ENCODE measurements around the gene MVK.

The MVK gene

GRCh38 chr12:109606320-109607028 is 32.9 kb downstream of the MVK start:
- no peak overlapping the region for H3K4me3 ChIP-seq (ENCODE audit: control insufficient read depth, low read depth, low read length)
- no peak for DNase-seq (ENCODE audit: low read depth)
- TF ChIP-seq, protein P1, sequence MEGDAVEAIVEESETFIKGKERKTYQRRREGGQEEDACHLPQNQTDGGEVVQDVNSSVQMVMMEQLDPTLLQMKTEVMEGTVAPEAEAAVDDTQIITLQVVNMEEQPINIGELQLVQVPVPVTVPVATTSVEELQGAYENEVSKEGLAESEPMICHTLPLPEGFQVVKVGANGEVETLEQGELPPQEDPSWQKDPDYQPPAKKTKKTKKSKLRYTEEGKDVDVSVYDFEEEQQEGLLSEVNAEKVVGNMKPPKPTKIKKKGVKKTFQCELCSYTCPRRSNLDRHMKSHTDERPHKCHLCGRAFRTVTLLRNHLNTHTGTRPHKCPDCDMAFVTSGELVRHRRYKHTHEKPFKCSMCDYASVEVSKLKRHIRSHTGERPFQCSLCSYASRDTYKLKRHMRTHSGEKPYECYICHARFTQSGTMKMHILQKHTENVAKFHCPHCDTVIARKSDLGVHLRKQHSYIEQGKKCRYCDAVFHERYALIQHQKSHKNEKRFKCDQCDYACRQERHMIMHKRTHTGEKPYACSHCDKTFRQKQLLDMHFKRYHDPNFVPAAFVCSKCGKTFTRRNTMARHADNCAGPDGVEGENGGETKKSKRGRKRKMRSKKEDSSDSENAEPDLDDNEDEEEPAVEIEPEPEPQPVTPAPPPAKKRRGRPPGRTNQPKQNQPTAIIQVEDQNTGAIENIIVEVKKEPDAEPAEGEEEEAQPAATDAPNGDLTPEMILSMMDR (IDR thresholded peaks at IDR 0.05; ENCODE audit: control insufficient read depth, insufficient read depth, low read depth, low read length, missing control alignments) = no peak

DNA sequence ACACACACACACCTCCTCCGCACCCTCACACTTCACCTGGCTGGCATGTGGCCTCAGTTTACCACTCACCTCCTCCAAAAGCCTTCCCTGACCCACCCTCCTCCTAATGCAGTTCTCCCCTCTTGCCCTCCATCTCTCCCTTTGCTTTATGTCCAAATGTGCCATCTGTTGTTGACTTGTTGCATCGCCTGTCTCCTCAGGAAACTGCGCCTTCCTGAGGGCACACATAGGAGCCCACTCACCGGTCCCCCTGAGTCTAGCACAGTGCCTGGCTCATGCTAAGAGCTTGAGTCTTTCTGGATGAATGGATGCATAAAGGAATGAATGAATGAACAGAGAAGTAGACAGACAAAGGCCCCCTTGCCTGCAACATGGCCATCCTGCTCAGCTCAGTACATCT is 34.0 kb downstream of the MVK start:
- no peak overlapping the region for H3K4me3 ChIP-seq (ENCODE audit: control insufficient read depth, low read depth, low read length)
- DNase-seq (ENCODE audit: low read depth) = no peak
- TF ChIP-seq, protein P1 (IDR thresholded peaks at IDR 0.05; ENCODE audit: control insufficient read depth, insufficient read depth, low read depth, low read length, missing control alignments) = no peak

GRCh38 chr12:109608270-109608669 is 34.7 kb downstream of the MVK start:
- TF ChIP-seq, protein P1 (IDR thresholded peaks at IDR 0.05; ENCODE audit: control insufficient read depth, insufficient read depth, low read depth, low read length, missing control alignments) = no peak
- no peak overlapping the region for H3K4me3 ChIP-seq (ENCODE audit: control insufficient read depth, low read depth, low read length)
- DNase-seq (ENCODE audit: low read depth) = no peak

- H3K4me3 ChIP-seq (ENCODE audit: control insufficient read depth, low read depth, low read length) = no peak overlapping the region
- no peak for DNase-seq (ENCODE audit: low read depth)
- TF ChIP-seq, protein P1 (IDR thresholded peaks at IDR 0.05; ENCODE audit: control insufficient read depth, insufficient read depth, low read depth, low read length, missing control alignments) = no peak
Measured at GRCh38 chr12:109608793-109609192, 35.2 kb downstream of the MVK start.

- DNase-seq (ENCODE audit: low read depth) = no peak
- TF ChIP-seq, protein P1 (IDR thresholded peaks at IDR 0.05; ENCODE audit: control insufficient read depth, insufficient read depth, low read depth, low read length, missing control alignments) = no peak
Measured at GRCh38 chr12:109609342-109609741, 35.7 kb downstream of the MVK start.

GRCh38 chr12:109610523-109610922 is 36.9 kb downstream of the MVK start:
- DNase-seq (ENCODE audit: low read depth) = no peak
- TF ChIP-seq, protein P1 (IDR thresholded peaks at IDR 0.05; ENCODE audit: control insufficient read depth, insufficient read depth, low read depth, low read length, missing control alignments) = no peak

More at GRCh38 chr12:109609342-109609741, 35.7 kb downstream of the MVK start:
- no peak overlapping the region for H3K4me3 ChIP-seq (ENCODE audit: control insufficient read depth, low read depth, low read length)

More at GRCh38 chr12:109610523-109610922, 36.9 kb downstream of the MVK start:
- no peak overlapping the region for H3K4me3 ChIP-seq (ENCODE audit: control insufficient read depth, low read depth, low read length)

Data from AG09309 (cell line).